Measurements from ENCODE around the gene PLOD1.

GRCh38 chr1:11960715-11961114 lies 26.2 kb downstream of the PLOD1 start:
- TF ChIP-seq CTCF (IDR thresholded peaks at IDR 0.05) (no peak), POLR2A (IDR thresholded peaks at IDR 0.05) (no peak)
